Progenitor cell of endocrine pancreas (in vitro differentiated cells): ENCODE measurements around the gene C22orf39. TPM values are rescaled to one million over a fixed set of nuclear protein-coding genes. Genes with fewer than 3 reads are reported as not detected.

Experiments
- DNase-seq: peaks from one replicate; pipeline ENCODE4 v3.0.0; 2021; ENCODE audit warnings: low spot score; ENCODE audit not compliant: unreplicated experiment
- H3K27ac Mint-ChIP-seq: 2 replicates; pipeline ENCODE4 v1.8.0; 2021; ENCODE audit warnings: mild to moderate bottlenecking, moderate library complexity, mixed read lengths
- H3K27me3 Mint-ChIP-seq: 2 replicates; pipeline ENCODE4 v1.8.0; 2021; ENCODE audit warnings: mixed read lengths
- H3K36me3 Mint-ChIP-seq: 2 replicates; pipeline ENCODE4 v1.8.0; 2022; ENCODE audit warnings: mixed read lengths; ENCODE audit not compliant: insufficient read depth
- H3K4me1 Mint-ChIP-seq: 2 replicates; pipeline ENCODE4 v1.8.0; 2021; ENCODE audit warnings: low read depth, mixed read lengths
- H3K4me3 Mint-ChIP-seq: 2 replicates; pipeline ENCODE4 v1.8.0; 2021; ENCODE audit warnings: low read depth, mild to moderate bottlenecking, moderate library complexity, mixed read lengths
- H3K9me3 Mint-ChIP-seq: 2 replicates; pipeline ENCODE4 v1.8.0; 2021; ENCODE audit warnings: low read depth, mixed read lengths
- total RNA-seq: library from RNA; stranded (reverse); gene quantifications from 2 replicates; pipeline ENCODE4 v1.2.1, GENCODE V29; 2021
- TF ChIP-seq, protein P1 (sequence below): fragments of 200-600 bp; sonication (generic); IDR thresholded peaks from one replicate; pipeline ENCODE4 v1.5.0; 2021; ENCODE audit warnings: antibody characterized with exemption, mild to moderate bottlenecking; ENCODE audit not compliant: unreplicated experiment

C22orf39 gene
- total RNA-seq, 1 donor from 2014 or later, result 28.8 TPM

DNA sequence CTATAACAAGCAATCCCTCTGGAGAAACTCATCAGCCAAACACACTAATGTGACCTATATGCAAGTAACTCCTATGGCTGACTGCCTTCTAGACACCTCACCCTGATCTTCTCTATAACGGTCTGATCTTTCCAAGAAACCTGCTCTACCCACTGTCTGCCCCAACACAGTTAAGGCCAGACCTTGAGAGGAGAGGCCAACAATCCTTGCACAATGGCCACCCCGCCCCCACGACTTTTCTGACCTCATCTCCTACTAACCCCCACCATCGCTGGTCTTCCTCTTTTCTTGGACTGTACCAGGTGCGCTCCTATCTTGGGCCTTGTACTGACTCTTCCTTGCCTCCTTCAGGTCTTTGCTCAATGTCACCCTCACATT lies 28.4 kb downstream of the C22orf39 start:
- Mint-ChIP-seq H3K36me3 (peaks cover 8% of the 10 kb centered on the region), H3K27ac (no peak overlapping the region), H3K27me3 (no peaks in the 10 kb centered on the region), H3K9me3 (peaks cover 3% of the 10 kb centered on the region), H3K4me3 (no peak overlapping the region), H3K4me1 (peaks cover 2% of the 10 kb centered on the region)
- TF ChIP-seq, protein P1, sequence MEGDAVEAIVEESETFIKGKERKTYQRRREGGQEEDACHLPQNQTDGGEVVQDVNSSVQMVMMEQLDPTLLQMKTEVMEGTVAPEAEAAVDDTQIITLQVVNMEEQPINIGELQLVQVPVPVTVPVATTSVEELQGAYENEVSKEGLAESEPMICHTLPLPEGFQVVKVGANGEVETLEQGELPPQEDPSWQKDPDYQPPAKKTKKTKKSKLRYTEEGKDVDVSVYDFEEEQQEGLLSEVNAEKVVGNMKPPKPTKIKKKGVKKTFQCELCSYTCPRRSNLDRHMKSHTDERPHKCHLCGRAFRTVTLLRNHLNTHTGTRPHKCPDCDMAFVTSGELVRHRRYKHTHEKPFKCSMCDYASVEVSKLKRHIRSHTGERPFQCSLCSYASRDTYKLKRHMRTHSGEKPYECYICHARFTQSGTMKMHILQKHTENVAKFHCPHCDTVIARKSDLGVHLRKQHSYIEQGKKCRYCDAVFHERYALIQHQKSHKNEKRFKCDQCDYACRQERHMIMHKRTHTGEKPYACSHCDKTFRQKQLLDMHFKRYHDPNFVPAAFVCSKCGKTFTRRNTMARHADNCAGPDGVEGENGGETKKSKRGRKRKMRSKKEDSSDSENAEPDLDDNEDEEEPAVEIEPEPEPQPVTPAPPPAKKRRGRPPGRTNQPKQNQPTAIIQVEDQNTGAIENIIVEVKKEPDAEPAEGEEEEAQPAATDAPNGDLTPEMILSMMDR, result no peak
- DNase-seq, result no peak

GRCh38 chr22:19412923-19413322 lies 34.6 kb downstream of the C22orf39 start:
- Mint-ChIP-seq H3K4me1 (no peaks in the 10 kb centered on the region), H3K9me3 (peaks cover 3% of the 10 kb centered on the region)

DNA sequence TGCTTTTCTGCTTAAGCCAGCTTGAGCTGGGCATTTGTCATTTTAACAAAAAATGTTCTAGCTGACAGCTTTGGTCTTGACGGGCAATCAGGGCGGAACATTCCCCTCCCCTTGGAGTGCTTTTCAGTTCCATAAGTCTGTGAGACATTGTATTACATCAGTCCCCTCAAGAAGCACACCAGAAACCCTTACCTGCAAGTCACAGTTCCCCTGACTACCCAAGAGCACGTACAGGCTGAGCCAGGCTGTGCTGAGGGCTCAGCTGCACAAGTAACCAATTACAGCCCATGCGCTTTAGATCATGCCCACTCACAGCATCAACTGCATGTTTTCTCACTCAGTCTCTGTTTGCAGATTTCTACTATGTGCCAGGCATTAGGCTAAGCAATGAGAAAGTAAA lies 35.0 kb downstream of the C22orf39 start:
- Mint-ChIP-seq H3K27me3 (no peaks in the 10 kb centered on the region), H3K4me1 (no peaks in the 10 kb centered on the region), H3K4me3 (no peak overlapping the region), H3K27ac (no peak overlapping the region), H3K9me3 (no peaks in the 10 kb centered on the region), H3K36me3 (peaks cover 8% of the 10 kb centered on the region)
- no peak for DNase-seq
- TF ChIP-seq, protein P1, result no peak

More at GRCh38 chr22:19412923-19413322, 34.6 kb downstream of the C22orf39 start:
- no peak overlapping the region for H3K27ac Mint-ChIP-seq
- H3K4me3 Mint-ChIP-seq, result no peak overlapping the region
- TF ChIP-seq, protein P1, result no peak
- H3K36me3 Mint-ChIP-seq, result peaks cover 8% of the 10 kb centered on the region
- DNase-seq, result no peak
- no peaks in the 10 kb centered on the region for H3K27me3 Mint-ChIP-seq

GRCh38 chr22:19411690-19412045 lies 35.8 kb downstream of the C22orf39 start:
- Mint-ChIP-seq H3K4me3 (no peak overlapping the region), H3K4me1 (no peaks in the 10 kb centered on the region), H3K27me3 (no peaks in the 10 kb centered on the region), H3K9me3 (no peaks in the 10 kb centered on the region), H3K27ac (no peak overlapping the region), H3K36me3 (peaks cover 5% of the 10 kb centered on the region)
- TF ChIP-seq, protein P1, result no peak
- DNase-seq, result no peak

DNA sequence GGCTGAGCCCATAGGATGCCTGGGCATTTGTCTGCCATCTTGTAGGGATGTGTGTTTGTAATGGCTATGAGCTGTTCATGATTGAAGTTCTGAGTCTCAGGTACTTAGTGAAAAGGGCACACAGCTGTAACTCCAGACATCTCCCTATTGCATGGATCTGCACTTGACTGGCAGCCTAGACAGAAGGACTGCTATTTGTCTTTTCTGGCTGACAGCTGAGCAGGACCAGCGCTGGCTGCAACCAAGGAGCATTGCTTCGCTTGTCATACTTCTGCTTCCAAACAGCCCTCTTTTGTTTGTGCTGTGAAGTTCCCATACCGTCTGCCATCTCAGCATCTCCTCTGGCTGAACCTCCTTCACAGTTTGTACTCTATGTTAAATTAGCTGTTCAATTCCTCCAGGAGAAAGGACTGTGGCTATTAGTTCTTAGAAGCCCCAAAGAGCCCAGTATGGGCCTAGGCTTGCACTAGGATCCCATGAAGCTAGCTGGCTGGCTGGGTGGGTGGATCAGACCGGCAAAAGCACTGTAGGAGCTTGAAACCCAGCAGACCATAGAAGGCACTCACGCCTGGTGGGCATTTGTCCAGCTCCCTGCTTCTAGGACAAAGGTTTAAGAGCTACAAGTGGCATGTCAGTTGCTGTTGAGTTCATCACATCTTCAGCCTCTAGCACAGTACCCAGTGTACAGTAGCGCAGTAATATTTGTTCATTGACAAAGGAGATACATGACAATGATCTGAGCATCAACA lies 36.4 kb downstream of the C22orf39 start:
- peaks cover 5% of the 10 kb centered on the region for H3K36me3 Mint-ChIP-seq
- DNase-seq, result no peak
- H3K4me3 Mint-ChIP-seq, result no peak overlapping the region
- no peaks in the 10 kb centered on the region for H3K27me3 Mint-ChIP-seq
- H3K9me3 Mint-ChIP-seq, result no peaks in the 10 kb centered on the region
- no peaks in the 10 kb centered on the region for H3K4me1 Mint-ChIP-seq
- TF ChIP-seq, protein P1, result no peak
- no peak overlapping the region for H3K27ac Mint-ChIP-seq
